Pulmonary artery endothelial cell (primary cell): ENCODE results near the gene TMEM130. TPM values are rescaled to one million over a fixed set of nuclear protein-coding genes. Genes with fewer than 3 reads are reported as not detected.

Experiments used
- DNase-seq: peaks from one replicate; pipeline ENCODE4 v3.0.0-alpha.2; 2011; ENCODE audit warnings: low read depth, low spot score
- total RNA-seq: library from RNA; depleted of rRNA; stranded (reverse); fragments of >200 nt; gene quantifications from 2 replicates; pipeline ENCODE4 v1.2.3, GENCODE V29; 2014

TMEM130 gene, protein sequence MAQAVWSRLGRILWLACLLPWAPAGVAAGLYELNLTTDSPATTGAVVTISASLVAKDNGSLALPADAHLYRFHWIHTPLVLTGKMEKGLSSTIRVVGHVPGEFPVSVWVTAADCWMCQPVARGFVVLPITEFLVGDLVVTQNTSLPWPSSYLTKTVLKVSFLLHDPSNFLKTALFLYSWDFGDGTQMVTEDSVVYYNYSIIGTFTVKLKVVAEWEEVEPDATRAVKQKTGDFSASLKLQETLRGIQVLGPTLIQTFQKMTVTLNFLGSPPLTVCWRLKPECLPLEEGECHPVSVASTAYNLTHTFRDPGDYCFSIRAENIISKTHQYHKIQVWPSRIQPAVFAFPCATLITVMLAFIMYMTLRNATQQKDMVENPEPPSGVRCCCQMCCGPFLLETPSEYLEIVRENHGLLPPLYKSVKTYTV
- total RNA-seq, result not detected in 2 replicates

DNA sequence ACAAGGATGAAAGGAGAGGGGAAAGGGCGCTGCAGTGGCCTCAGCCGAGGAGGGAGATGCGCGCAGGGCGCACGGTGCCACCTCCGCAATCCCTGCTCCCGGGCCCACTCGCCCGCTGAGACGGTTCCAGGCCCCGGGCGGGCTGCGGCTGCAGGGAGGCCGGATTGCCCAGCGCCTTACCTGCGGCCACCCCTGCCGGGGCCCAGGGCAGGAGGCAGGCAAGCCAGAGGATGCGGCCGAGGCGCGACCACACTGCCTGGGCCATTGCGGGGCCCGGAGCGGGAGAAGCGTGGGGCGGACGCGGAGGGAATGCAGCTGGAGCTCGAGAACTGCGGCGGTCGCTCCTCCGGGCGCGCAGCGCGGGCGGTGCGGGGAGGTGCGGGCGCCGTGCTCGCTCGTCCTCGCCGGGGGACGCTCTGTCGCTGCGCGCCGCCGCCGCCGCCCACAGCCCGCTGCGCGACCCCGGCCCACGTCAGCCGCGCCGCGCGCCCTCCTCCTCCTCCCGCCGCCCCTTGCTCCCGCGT, at the start of gene TMEM130:
TSS of gene TMEM130 (minus strand) at position 418 of the 524 bp plus-strand sequence. CDS start at position 265, 153 bp downstream.
- DNase-seq, result no peak

DNA sequence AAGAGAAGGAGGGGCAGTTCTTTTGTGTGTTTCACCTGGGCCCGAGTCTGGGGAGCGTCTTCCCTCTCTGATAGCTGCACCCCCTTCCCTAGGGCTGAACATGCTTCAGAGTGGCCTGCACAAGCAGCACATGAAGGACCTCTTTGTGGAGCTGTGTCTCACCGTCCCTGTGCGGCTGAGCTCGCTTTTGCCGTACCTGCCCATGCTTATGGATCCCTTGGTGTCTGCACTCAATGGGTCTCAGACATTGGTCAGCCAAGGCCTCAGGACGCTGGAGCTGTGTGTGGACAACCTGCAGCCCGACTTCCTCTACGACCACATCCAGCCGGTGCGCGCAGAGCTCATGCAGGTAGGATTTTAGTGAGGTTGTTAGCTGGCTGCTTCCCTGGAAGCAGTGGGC, 47.5 kb upstream of the TMEM130 start:
- no peak for DNase-seq

DNA sequence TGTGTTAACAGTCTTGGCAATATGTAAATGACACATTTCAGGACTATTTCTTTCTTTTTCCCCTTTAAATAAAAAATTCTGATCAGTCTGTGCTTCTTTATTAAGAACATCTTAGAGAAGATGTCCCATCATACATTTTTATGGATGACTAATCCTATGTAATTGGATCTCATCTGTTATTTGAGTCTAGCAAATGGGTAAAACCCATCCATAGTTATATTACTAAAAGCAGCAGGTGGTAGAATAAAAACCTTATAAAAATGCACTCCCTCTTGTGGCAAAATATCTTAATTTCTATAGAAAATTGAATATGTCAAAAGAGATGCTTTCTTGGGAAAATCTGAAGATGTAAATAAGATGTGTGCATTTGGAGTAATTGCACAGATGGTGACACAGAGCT, 43.8 kb upstream of the TMEM130 start:
- no peak for DNase-seq

DNA sequence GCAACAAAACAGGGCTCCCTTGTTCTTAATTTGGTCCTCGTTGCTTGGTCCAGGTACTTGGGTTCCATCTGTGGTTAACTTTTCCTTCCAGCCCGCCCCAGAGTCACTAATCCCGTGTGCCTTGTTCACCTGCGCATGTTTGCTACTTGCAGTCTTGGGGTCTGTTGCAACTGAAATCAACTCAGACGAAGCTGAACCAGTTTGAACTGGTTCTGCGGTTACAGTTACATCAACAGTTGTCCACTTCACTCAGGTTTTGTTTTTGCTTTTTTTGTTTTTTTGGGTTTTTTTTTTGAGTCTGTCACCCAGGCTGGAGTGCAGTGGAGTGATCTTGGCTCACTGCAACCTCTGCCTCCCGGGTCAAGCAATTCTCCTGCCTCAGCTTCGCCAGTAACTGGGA, 43.2 kb upstream of the TMEM130 start:
- no peak for DNase-seq

DNA sequence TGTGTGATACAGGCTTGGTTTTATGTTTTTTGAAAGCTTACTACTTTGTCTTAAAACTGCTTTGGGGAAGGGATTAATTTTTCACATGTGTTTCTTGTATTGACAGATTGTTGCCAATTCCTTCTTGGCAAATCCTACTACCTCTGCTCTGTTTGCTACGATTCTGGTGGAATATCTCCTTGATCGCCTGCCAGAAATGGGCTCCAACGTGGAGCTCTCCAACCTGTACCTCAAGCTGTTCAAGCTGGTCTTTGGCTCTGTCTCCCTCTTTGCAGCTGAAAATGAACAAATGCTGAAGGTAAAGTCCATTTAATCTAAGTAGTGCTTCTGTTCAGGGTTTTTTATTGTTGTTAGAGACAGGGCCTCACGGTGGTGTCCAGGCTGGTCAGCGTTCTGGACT, 42.1 kb upstream of the TMEM130 start:
- DNase-seq, result no peak

DNA sequence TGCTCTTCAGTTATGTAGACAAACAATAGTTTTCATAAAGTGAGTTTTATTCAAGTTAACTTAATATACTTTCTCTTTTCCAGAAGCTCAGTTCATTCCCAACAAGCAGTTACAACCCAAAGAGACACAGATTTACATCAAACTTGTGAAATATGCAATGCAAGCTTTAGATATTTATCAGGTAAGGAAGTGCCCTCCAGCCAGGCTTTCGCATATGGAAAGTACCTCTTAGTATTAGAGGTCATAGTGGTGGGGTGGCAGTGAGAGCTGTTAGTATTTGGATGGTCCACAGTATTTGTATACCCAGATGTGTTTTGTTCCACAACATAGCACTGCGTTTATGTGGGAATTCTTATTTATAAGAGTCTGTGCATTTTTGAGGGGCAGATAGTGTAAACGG, 40.6 kb upstream of the TMEM130 start:
- DNase-seq, result no peak

DNA sequence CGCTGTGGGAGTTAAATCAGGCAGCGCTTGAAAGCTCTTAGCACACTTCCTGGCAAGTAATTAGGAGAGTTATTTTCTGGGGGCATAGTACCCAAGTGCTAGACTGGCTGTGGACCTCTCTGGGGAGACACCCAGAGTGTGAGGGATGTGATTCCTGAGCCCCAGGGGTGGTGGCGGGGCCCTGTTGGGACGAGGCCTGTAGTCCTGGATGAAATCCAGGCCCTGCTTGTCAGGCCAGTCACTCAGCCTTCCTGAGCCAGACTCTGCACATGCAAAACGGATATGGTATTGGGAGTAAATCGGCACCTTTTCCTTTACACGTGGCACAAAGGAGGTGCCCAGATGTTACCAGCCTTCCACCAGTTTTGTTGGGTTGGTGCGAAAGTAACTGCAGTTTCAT, 39.7 kb upstream of the TMEM130 start:
- no peak for DNase-seq

DNA sequence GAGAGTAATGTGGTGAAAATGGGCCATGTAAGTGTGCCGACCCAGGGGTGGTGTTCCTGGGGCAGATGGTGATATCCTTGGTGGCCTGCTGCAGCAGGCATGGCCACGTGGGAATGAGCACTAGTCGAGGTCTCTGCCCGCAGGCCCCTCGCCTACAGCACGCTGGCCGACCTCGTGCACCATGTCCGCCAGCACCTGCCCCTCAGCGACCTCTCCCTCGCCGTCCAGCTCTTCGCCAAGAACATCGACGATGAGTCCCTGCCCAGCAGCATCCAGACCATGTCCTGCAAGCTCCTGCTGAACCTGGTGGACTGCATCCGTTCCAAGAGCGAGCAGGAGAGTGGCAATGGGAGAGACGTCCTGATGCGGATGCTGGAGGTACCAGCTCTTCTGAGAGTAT, 38.8 kb upstream of the TMEM130 start:
- DNase-seq, result no peak

DNA sequence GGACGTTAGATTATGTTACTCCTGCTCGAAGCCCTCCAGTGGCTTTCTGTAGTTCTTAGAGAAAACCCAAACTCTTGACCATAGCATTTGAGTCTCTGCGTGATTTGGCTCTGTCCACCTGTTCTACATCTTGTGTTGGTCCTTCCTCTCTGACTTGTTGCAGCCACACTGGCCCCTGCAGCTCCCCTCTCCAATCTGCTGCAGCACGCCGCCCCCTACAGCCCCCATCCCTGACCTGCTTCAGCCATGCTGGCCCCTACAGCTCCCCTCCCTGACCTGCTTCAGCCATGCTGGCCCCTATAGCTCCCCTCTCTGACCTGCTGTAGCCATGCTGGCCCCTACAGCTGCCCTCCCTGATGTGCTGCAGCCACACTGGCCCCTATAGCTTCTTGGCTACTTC, 37.8 kb upstream of the TMEM130 start:
- DNase-seq, result no peak

DNA sequence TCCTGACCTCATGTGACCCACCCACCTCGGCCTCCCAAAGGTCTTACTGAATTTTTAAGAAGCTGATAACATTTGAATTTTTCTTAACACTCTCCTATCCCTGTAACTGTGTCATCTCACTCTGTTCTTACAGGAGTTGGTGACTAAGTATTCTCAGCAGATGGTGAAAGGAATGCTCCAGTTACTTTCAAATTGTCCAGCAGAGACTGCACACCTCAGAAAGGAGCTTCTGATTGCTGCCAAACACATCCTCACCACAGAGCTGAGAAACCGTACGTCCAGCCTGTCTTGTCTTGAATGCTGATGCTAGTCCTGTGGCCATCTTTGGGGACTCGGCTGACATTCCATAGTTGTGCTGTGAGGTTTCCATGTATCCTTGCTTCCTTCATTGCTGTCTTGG, 33.4 kb upstream of the TMEM130 start:
- DNase-seq, result no peak

DNA sequence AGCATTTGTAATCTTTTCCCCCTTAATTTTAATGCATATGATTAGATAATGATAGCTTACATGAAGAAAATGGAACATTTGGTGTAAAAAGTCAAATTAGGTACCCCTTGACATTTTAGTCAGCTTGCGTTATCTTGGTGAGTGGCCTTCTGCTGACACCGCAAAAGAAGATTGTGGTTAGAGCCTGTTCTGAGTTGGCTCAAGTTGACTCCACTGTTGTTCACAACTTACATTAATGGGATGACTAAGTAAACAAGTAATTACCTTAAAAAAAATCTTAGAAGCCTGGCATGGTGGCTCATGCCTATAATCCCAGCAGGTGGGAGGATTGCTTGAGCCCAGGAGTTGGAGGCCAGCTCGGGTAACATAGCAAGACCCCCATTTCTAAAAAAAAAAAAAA, 32.7 kb upstream of the TMEM130 start:
- no peak for DNase-seq

DNA sequence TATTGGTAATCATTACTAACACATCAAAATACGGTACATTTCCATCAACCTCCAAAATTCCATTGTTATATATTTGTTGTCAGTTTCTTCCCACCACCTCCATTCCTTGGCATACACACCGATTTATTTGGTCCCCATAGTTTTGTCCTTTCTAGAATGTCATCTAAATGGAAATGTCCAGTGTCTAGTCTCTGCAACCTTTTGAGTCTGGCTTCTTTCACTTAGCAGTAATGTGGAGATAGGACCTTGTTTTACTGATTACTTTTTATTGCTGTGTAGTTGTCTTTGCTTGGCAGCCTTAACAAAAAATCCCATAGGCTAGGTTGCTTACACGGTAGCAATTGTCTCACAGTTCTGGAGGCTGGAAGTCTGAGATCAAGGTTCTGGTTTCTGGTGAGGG, 31.0 kb upstream of the TMEM130 start:
- DNase-seq, result no peak

DNA sequence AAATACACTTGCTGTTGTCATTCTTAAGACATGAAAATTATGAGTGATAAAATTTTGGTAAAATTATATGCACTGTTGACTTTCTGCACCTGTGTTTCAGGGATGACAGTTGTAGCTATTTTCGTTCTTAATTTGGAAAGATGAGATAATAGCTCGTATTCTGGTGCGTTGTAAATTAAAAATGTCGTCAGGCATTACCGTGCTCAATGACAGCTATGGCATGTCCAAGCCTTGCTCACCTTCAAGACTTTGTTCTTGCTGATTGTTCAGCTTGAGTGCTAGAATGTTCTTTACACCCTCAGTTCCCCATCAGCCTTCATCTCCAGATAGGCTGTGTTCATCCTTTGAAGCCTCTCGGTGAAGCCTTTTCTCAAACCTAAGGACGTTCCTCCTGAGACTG, 30.0 kb upstream of the TMEM130 start:
- DNase-seq, result no peak

DNA sequence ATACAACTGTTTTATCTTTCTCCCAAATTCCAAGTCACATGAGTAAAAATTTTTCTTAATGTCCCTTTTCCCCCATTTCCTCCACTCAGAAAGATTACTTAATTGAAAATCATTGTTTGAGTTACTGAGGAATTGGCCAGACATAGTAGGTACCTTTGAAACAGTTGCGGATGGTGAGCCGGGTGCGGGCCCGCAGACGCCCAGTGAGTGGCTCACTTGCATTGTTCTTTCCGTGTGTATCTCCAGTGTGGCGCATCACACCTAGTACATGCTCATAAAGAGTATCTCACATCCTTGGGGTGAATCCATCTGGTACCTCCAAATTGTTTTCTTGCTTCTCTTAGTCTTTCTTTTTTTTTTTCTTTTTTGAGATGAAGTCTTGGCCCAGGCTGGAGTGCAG, 22.8 kb upstream of the TMEM130 start:
- DNase-seq, result no peak

DNA sequence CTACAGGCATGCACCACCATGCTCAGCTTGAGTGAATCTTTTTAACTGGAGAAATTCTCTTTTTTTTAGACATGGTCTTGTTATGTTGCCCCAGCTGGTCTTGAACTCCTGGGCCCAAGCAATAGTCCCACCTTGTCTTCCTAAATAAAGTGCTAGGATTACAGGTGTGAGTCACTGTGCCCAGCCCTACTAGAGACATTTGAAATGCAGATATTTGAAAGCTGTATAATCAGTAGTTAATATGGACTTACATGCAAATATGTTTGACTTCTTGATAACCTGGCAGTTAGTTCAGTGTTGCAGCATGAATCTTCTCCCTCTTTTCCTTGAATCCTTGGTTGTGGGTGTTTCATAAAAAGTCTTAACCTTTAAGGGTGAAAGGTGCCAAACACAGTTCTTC, 17.2 kb upstream of the TMEM130 start:
- DNase-seq, result no peak

DNA sequence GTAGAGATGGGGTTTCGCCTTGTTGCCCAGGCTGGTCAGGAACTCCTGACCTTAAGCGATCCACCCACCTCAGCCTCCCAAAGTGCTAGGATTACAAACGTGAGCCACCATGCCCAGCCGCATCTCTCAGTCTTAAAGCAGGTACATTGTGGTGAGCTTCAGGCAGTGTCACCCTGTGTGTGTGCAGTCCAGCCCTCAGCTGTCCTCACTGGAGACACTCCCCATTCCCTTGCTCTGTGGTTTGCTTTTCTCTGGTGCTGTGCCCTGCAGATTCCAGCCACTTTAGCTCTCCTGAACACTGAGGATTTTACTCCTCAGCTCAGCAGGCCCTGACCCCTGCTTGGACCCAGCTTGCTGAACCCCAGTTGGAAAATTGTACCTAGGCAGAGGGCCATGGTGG, 14.6 kb upstream of the TMEM130 start:
- no peak for DNase-seq

DNA sequence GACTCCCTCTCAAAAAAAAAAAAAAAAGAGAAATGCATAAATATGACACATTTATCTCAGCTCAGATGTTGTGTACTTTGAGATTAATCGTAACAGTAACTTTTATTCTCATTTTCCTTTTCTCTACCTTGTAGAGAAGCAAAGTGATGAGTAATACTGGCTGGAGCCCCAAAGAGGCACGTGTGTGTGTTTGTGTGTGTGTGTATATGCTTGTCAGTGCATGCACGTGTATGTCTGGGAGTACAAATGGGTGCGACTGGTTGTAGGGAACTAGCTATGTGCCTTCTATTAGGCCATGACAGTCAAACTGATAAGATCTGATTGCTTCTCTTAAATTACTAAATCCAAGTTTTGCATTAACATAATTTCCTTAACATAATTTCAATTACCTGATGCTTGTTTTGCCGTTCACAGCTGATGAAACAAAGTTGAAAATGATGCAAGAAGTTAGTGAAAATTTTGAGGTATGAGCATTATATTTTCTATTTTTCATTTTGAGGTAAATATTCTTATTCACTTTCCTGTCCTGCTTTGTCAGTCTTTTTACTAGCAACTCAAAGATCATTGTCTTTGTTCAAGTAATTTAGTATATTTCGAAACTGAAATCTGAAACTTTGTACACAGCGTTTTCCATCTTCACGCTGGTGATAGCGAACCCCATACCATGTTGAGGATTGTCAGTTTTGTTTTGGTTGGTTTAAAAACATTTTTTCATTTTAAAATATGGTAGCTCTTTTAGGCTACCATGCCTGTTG, 11.9 kb upstream of the TMEM130 start:
- no peak for DNase-seq

DNA sequence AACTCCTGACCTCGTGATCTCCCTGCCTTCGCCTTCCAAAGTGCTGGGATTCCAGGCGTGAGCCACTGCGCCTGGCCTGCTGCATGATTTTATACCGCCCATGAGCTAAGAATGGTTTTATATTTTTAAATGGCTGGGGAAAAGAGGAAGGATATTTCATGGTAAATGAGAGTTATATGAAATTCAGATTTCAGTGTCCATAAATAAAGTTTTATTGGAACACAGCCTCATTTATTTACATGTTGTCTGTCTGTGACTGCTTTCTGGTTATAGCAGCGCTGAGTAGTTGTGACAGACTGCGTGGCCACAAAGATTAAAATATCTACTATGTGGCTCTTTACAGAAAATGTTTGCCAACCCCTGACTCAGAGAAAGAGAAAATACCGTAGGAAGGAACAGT, 10.7 kb upstream of the TMEM130 start:
- no peak for DNase-seq

DNA sequence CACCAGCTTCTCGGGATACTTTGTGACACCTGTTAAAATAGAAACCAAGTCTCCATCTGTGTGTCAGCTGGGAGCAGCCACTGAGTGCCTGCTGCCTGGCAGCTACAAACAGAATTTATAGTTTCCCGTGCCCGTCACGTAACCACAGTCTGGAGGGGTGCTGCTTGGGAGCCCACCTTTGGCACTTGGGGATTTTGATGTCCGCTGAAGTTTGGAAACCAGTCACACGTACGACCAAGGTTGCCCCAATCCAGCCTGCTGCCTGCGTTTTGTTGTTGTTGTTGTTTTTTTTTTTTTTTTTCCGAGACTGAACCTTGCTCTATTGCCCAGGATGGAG, 10.1 kb upstream of the TMEM130 start:
- no peak for DNase-seq

DNA sequence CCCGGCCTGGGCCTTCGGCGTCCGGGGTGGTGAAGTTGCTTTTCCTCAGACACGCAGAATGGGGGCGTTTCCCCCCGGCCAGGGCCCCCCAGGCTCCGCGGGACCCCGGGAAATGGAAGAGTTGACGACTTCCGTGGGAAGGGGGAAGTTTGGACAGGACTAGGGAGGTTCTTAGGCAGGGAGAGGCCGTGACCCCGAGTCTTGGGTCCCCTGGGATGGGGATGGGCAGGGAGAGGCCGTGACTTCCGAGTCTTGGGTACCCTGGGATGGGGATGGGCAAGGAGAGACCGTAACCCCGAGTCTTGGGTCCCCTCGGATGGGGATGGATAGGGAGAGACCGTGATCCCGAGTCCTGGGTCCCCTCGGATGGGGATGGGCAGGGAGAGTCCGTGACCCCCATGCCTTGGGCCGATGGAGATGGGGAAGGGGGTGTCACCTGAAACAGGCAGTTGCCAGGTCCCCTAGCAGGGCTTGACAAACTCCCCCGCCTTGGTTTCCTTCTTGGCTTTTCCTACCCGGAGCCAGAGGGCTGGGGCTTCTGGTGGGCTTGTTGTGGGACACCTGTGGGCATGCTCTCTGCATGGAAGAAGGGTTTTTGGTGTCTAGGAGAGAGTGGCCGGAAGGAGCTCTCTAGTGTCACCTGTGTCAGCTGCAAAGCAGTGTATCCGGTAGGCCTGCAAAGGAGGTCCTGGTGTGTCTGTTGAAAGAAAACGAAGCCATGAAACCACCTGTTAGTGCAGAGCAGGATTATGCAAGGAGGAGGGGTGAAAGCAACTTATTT, 9.6 kb upstream of the TMEM130 start:
- DNase-seq, result no peak

DNA sequence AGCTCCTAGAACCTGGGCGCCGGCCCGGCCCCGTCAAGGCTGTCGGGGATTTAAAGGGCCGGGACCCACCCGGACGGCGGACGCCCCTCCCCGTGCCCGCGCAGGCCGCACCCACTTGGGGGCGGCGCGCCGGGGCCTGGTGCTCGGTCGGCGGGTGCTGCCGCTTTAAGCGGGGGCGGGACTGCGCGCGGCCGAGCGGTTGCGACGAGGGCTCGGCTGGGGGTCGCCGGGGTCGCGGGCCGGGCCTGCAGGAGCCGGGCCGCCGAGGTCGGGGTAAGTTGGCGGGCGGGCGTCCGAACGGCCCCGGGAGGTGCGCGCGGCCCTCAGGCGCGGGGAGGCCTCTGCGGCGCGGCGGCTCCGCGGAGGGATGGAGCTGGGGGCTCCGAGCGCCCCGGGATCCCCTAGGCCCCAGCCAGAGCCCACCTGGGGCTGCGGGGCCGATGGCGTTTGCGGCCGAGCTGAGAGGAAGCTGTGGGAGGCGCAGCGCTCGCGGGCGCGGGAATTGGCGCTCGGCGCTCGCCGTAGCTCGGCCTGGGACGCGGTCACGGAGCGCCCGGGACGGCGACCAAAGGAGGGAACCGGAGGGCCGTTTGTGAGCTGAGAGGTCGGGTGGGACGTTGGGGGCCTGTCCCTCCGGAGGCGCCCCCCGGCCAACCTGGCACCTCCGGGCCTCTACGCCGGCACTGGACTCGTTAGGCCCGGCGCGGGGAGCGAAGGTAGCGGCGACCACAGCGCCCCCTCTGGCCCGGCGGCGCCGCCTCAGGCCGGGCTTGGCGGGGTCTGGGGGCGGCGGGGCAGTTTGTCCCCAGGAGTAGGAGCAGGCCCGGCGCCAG, 8.8 kb upstream of the TMEM130 start, which contains the start of gene TRRAP:
TSS of gene TRRAP (plus strand) at position 168 of the 833 bp plus-strand sequence. CDS start 2,619 bp downstream, outside the sequence.
- peak; percentile 13 for DNase-seq
